ENCODE data around the gene UBALD2.

DNA sequence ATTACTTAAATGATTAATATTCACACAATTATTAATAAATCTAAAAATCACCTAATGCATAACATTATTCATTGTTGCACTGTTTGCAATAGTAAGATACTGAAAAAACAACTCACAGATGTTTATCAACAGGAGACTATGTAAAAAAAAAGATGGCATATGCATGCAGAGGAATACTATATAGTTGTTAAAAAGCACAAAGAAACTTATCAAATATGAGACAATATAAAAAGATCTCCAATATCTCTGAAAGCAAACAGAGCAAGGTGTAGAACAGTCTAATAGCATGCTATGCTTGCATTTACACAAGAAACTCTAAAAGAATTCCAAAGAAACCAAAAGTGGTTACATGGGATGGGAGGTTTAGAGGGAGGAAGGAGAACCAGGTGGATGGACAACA is 28.5 kb upstream of the UBALD2 start:
- TF ChIP-seq POLR2A (IDR thresholded peaks at IDR 0.05) (no peak), CTCF (IDR thresholded peaks at IDR 0.05) (no peak)
